ACHN (cell line): ENCODE results near the gene LEUTX.
"Not testable (repeated sequence)": the region's sequence is repeated elsewhere in the genome, so short reads cannot be mapped to it uniquely, and the experiment has no call there.

Experiments used
- DNase-seq: peaks from one replicate; pipeline ENCODE4 v3.0.0-alpha.2; 2015
- in situ Hi-C: cut with HindIII; loops from 2 replicates; pipeline ENCODE4 v1.10.0; 2017; ENCODE audit warnings: low sequenced_read_pairs, low pct_ligation_motif_present, low pct_unique_long_range_greater_than_20kb

LEUTX gene

GRCh38 chr19:39778763-39779162, at the start of gene LEUTX:
TSS of gene LEUTX (plus strand) at chr19:39778854. CDS start at chr19:39778921, 67 bp downstream.
- no peak for DNase-seq
- in situ Hi-C loops = no loop called here

GRCh38 chr19:39729594-39729993, 49.1 kb upstream of the LEUTX start:
- in situ Hi-C loops = no loop called here

GRCh38 chr19:39731685-39732084, 47.0 kb upstream of the LEUTX start:
- in situ Hi-C loops = no loop called here
- DNase-seq = no peak

More at GRCh38 chr19:39729594-39729993, 49.1 kb upstream of the LEUTX start:
- no peak for DNase-seq

- in situ Hi-C loops = no loop called here
- no peak for DNase-seq
Measured at GRCh38 chr19:39733841-39734240, 44.8 kb upstream of the LEUTX start.

- DNase-seq = no peak
- in situ Hi-C loops = no loop called here
Measured at GRCh38 chr19:39735688-39736087, 43.0 kb upstream of the LEUTX start.

- in situ Hi-C loops = no loop called here
- DNase-seq = no peak
Measured at GRCh38 chr19:39736088-39736487, 42.6 kb upstream of the LEUTX start.

- in situ Hi-C loops = no loop called here
- no peak for DNase-seq
Measured at GRCh38 chr19:39737351-39737750, 41.3 kb upstream of the LEUTX start.

- DNase-seq = no peak
- in situ Hi-C loops = no loop called here
Measured at GRCh38 chr19:39737891-39738290, 40.8 kb upstream of the LEUTX start, which contains the start of gene CLC. TSS of gene CLC (minus strand) at chr19:39738029. CDS start at chr19:39737952, 77 bp downstream.

- DNase-seq = no peak
- in situ Hi-C loops = no loop called here
Measured at GRCh38 chr19:39738814-39739213, 39.8 kb upstream of the LEUTX start.

GRCh38 chr19:39740395-39740794, 38.3 kb upstream of the LEUTX start:
- in situ Hi-C loops = no loop called here
- no peak for DNase-seq

GRCh38 chr19:39745643-39746042, 33.0 kb upstream of the LEUTX start:
- DNase-seq = no peak
- in situ Hi-C loops = no loop called here

GRCh38 chr19:39746836-39747529, 31.7 kb upstream of the LEUTX start:
- no peak for DNase-seq
- in situ Hi-C loops = no loop called here

- in situ Hi-C loops = no loop called here
- no peak for DNase-seq
Measured at GRCh38 chr19:39749981-39750380, 28.7 kb upstream of the LEUTX start.

- no peak for DNase-seq
- in situ Hi-C loops = no loop called here
Measured at GRCh38 chr19:39752390-39752789, 26.3 kb upstream of the LEUTX start.

- in situ Hi-C loops = no loop called here
- no peak for DNase-seq
Measured at GRCh38 chr19:39752795-39753194, 25.9 kb upstream of the LEUTX start.

- in situ Hi-C loops = no loop called here
Measured at GRCh38 chr19:39754544-39754943, 24.1 kb upstream of the LEUTX start.

GRCh38 chr19:39754971-39755370, 23.7 kb upstream of the LEUTX start:
- in situ Hi-C loops = no loop called here
- no peak for DNase-seq

More at GRCh38 chr19:39754544-39754943, 24.1 kb upstream of the LEUTX start:
- DNase-seq = no peak

GRCh38 chr19:39759457-39760184, 19.0 kb upstream of the LEUTX start:
- DNase-seq = no peak
- in situ Hi-C loops = no loop called here

GRCh38 chr19:39761851-39762250, 16.8 kb upstream of the LEUTX start:
- in situ Hi-C loops, DNase-seq: not testable (repeated sequence)
